Measurements from ENCODE around the gene RGS4. TPM values are rescaled to one million over a fixed set of nuclear protein-coding genes. Genes with fewer than 3 reads are reported as not detected.

Gene RGS4
- total RNA-seq, 4 donors from 2014 or later, result 0.47 to 1.1 TPM; not detected in 2

- no peak for DNase-seq
- H3K4me1 ChIP-seq, result no peaks in the 10 kb centered on the region
- no peaks in the 10 kb centered on the region for H3K27me3 ChIP-seq
- TF ChIP-seq POLR2A (IDR thresholded peaks at IDR 0.05), result no peak
- no peak for TF ChIP-seq CTCF (IDR thresholded peaks at IDR 0.05)
- H3K9me3 ChIP-seq, result no peaks in the 10 kb centered on the region
- no peak overlapping the region for H3K4me3 ChIP-seq
- H3K27ac ChIP-seq, result no peak overlapping the region
- H3K36me3 ChIP-seq, result no peaks in the 10 kb centered on the region
These were observed 12.3 kb upstream of the RGS4 start for GRCh38 chr1:163056831-163057230.

DNA sequence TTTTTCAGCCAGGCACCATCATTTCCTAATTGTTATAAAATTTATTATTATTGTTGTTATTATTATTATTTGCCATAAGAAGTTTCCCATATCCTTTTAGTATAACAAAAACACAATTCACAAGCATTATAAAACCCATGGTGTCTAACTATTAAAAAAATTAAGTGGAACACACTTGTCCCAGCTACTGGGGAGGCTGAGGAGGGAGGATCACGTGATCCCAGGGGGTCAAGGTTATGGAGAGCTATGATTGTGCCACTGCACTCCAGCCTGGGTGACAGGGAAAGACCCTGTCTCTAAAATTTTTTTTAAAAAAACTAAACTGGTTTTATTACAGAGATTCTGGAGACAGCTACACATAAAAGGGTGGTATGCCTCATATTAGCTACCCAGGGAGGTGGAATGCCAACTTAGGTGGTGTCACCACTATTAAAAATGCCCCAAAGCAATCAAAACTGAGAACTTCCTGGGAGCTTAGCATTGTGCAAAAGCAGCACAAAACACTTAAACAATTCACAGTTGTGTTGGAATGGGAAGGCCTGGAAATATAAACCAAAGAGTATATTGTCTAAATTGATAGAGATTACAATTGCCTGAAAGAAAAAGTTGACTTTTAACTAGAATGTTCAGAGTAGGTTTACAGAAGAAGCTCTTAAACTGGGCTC, 8.7 kb upstream of the RGS4 start:
- TF ChIP-seq CTCF (IDR thresholded peaks at IDR 0.05) (no peak), POLR2A (IDR thresholded peaks at IDR 0.05) (no peak)
- Histone ChIP-seq H3K4me1 (no peaks in the 10 kb centered on the region), H3K4me3 (no peak overlapping the region), H3K27ac (no peak overlapping the region), H3K36me3 (no peaks in the 10 kb centered on the region), H3K27me3 (no peaks in the 10 kb centered on the region), H3K9me3 (no peaks in the 10 kb centered on the region)
- DNase-seq, result no peak

DNA sequence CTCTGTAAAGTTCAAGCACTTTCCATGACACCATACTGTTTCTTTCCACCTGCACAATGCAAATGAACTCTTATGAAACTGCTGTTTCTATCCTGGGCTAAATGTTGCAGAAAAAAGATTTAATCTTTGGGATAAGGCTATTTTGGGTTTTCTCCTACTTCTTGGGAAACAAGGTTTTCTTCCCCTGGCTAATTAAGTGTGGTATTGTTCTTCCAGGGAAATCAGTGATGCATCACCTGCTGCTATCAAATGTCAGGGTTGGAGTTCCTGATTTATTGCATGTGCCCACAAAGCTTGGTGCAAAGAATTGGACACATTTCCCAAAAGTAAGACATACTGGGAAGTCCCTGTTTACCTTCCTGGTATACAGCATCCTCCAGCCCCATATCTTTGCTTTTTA, 6.0 kb upstream of the RGS4 start:
- H3K36me3 ChIP-seq, result no peaks in the 10 kb centered on the region
- no peak overlapping the region for H3K4me3 ChIP-seq
- TF ChIP-seq CTCF (IDR thresholded peaks at IDR 0.05), result no peak
- TF ChIP-seq POLR2A (IDR thresholded peaks at IDR 0.05), result no peak
- no peaks in the 10 kb centered on the region for H3K27me3 ChIP-seq
- no peak overlapping the region for H3K27ac ChIP-seq
- no peak for DNase-seq
- no peaks in the 10 kb centered on the region for H3K4me1 ChIP-seq
- no peaks in the 10 kb centered on the region for H3K9me3 ChIP-seq

GRCh38 chr1:163063610-163064009, 5.6 kb upstream of the RGS4 start:
- no peak overlapping the region for H3K4me3 ChIP-seq
- no peaks in the 10 kb centered on the region for H3K27me3 ChIP-seq
- no peaks in the 10 kb centered on the region for H3K36me3 ChIP-seq
- H3K4me1 ChIP-seq, result no peaks in the 10 kb centered on the region
- no peak for TF ChIP-seq CTCF (IDR thresholded peaks at IDR 0.05)
- TF ChIP-seq POLR2A (IDR thresholded peaks at IDR 0.05), result no peak
- no peak for DNase-seq
- H3K27ac ChIP-seq, result no peak overlapping the region
- H3K9me3 ChIP-seq, result no peaks in the 10 kb centered on the region

- Histone ChIP-seq H3K27me3 (no peaks in the 10 kb centered on the region), H3K4me3 (no peak overlapping the region), H3K9me3 (no peaks in the 10 kb centered on the region), H3K27ac (no peak overlapping the region), H3K36me3 (no peaks in the 10 kb centered on the region), H3K4me1 (no peaks in the 10 kb centered on the region)
- DNase-seq, result no peak
- TF ChIP-seq CTCF (IDR thresholded peaks at IDR 0.05), result no peak
- no peak for TF ChIP-seq POLR2A (IDR thresholded peaks at IDR 0.05)
These were observed 3.0 kb upstream of the RGS4 start for GRCh38 chr1:163066168-163066567.

GRCh38 chr1:163066686-163067085, 2.5 kb upstream of the RGS4 start:
- no peaks in the 10 kb centered on the region for H3K27me3 ChIP-seq
- no peaks in the 10 kb centered on the region for H3K36me3 ChIP-seq
- H3K9me3 ChIP-seq, result no peaks in the 10 kb centered on the region
- no peak overlapping the region for H3K27ac ChIP-seq
- H3K4me1 ChIP-seq, result no peaks in the 10 kb centered on the region
- no peak for TF ChIP-seq CTCF (IDR thresholded peaks at IDR 0.05)
- no peak overlapping the region for H3K4me3 ChIP-seq
- DNase-seq, result no peak

All from Peyer's patch (tissue), 4 donors.